Forelimb muscle (tissue), 1 donor: ENCODE data around the gene PGRMC1. TPM values are rescaled to one million over a fixed set of nuclear protein-coding genes. Genes with fewer than 3 reads are reported as not detected.
"Not testable (repeated sequence)": the region's sequence is repeated elsewhere in the genome, so short reads cannot be mapped to it uniquely, and the experiment has no call there.

Experiments
- DNase-seq: peaks from one replicate; pipeline ENCODE4 v3.0.0-alpha.2; 2013; ENCODE audit warnings: low read depth
- polyA plus RNA-seq: library from polyadenylated mRNA; unstranded; fragments of 120-200 nt; gene quantifications from one replicate; pipeline ENCODE4 v1.2.1, GENCODE V29; 2013; ENCODE audit not compliant: insufficient read length

The PGRMC1 gene
- polyA plus RNA-seq, 1 donor = 74.2 TPM

- DNase-seq = no peak
Measured at GRCh38 chrX:119231936-119232445, 4.1 kb upstream of the PGRMC1 start.

- DNase-seq = peak; percentile 49
Measured at GRCh38 chrX:119235051-119235511, 1.0 kb upstream of the PGRMC1 start.

GRCh38 chrX:119236623-119237561, 807 bp downstream of the PGRMC1 start:
- no peak for DNase-seq

GRCh38 chrX:119237562-119237942, 1.5 kb downstream of the PGRMC1 start:
- no peak for DNase-seq

GRCh38 chrX:119238557-119238956, 2.5 kb downstream of the PGRMC1 start:
- no peak for DNase-seq

GRCh38 chrX:119240356-119240755, 4.3 kb downstream of the PGRMC1 start:
- no peak for DNase-seq

DNA sequence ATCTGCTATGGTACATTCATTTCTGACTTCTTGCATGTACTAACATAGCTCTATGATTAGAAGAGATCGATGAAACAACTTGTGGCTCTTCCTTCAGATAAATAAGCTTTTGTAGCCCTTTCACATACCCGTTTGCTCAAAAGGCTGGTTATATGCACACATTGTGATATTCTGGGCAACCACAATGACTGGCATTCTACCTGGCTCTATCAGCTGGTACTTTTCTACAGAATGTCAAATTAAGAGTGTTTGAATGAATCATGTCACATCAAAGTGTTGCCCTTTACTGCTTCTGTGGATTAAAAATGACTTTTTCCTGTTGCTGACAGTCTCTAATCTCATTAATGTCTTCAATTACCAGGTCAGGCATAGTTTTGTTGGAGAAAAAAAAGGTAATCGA, 11.6 kb downstream of the PGRMC1 start:
- no peak for DNase-seq

DNA sequence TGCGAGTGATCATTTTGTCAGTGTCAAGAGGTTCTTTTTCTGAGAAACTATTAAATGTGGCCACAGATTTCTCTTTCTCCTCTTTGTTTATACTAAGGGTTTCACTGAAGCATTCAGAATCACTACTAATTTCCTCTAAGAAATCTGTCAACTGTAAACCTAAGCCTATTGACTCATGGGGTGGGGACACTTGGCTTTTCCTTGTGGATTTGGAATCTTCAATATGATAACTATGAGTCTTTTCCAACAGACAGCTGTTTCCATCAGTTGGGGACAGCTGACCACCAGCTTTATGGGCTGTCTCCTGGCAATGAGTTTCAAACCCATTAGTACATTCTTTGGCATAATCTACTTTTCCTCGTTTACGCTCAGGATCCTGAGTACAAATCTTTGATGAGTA, 13.8 kb downstream of the PGRMC1 start:
- no peak for DNase-seq

DNA sequence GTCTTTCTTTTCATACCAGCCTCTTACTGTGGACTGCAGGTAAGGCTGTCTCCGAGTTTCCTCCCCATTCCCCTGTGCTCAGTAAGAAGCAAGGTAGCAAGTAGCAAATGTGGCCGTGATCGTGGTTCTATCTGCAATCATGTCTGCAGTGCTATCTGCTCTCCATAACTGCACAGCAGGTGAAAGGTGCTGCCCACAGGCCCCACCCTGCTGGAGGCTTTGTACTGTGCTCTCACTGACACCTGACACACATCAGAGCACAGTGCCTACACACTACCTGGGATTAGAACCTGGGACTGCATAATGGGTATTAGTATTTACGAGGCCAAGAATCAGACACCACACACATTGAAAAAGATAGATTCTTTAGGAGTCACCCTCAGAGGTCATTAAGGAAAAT, 15.3 kb downstream of the PGRMC1 start:
- no peak for DNase-seq

DNA sequence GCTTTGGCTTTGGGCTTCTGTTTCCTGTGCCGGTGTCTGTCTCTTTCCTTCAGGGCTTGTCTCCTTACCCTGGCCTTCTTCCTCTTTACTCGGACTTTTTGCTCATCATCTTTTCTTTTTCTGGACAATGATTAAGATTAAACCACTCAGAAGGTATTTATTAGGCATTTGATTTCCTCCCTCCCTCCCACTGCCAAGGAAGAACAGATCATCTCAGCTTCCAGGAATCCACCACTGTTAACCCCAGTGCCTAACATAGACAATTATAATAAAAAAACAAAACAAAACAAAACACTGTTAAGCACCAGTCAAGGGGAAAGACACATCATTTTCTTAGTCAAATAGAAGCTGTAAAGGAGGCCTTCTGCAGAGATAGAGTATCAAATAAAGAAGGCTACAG, 16.6 kb downstream of the PGRMC1 start:
- DNase-seq = no peak

- DNase-seq = no peak
Measured at GRCh38 chrX:119266364-119266995, 30.4 kb downstream of the PGRMC1 start.

GRCh38 chrX:119267115-119267514, 31.0 kb downstream of the PGRMC1 start:
- not testable (repeated sequence) for DNase-seq

DNA sequence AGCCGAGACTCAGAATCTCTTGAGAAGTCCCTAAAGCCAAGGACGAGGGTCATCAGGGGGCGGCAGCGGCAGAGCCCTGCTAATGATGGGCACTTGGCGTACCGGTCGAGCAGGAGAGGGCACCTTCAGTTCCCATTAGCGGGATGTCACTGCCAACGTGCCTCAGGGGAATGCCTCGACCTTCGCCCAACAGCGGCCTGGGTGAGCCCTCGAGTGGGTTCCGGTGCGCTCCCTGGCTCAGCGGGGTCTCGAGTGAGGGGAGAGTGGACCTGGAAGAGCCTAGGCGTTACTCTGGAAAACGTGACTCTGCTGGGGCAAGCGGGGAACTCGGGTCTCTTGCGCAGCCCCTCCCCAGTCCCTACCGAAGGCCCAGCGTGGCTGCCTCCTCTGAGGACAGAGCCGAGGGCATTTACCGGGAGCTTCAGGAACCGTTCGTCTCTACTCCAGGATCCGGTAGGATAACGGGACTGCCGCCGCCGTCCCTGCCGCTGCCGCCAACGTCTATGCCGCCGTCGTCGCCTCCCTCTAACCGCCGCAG, 36.9 kb downstream of the PGRMC1 start:
- no peak for DNase-seq

- DNase-seq = no peak
Measured at GRCh38 chrX:119273420-119274192, 37.5 kb downstream of the PGRMC1 start.

DNA sequence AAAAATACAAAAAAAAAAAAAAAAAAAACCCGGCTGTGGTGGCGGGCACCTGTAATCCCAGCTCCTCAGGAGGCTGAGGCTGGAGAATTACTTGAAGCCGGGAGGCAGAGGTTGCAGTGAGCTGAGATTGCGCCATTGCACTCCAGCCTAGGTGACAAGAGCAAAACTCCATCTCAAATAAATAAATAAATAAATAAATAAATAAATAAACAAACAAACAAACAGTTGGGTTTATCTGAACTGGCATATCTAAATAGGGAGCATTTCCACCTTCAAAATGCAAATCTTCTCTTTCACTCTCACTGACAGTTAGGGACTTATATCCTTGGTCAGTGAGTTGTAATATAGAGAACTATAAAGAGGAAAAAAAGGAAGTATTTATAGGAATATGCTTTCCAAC, 46.3 kb downstream of the PGRMC1 start:
- DNase-seq = not testable (repeated sequence)

DNA sequence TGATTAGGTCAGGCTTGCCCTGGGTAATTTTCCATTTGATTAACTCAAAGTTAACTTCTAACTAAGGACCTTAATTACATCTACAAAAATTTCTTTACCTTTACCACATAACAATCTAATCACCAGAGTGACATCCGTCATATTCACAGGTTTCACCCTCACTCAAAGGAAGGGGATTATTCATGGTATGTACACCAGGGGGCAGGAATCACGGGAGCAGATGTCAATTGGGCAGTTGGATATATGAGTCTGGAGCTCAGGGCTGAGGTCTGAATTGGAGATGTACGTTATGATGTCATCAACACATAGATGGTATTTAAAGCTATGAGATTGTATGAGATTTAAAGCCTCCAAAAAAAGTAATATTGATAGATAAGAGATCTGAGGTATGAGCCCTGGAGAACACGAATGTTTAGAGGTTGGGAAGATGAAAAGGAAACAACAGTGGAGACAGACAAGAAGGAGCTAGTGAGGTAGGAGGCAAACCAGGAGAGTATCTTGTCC, 52.9 kb downstream of the PGRMC1 start:
- DNase-seq = no peak

GRCh38 chrX:119290476-119290875, 54.4 kb downstream of the PGRMC1 start:
- DNase-seq = no peak

GRCh38 chrX:119291246-119291645, 55.2 kb downstream of the PGRMC1 start:
- not testable (repeated sequence) for DNase-seq

DNA sequence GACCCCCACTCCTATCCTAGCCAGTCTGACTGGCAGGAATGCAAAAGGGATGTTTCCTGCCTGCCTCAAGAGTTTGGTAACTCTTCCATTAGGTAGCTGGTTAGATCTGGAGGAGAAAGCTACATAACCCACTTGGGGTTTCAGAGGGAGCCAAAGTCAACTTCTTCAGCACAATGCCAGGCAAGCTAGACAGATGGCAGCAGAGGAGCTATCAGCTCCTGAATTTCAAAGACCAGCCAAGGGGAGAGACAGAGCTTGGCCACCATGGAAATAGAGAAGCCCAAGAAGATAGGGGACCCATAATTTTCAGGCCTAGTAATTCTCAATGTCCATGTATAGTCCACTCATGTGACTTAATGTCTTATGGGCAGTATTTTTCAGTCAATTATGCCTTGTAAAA, 56.4 kb downstream of the PGRMC1 start:
- no peak for DNase-seq
